H1 (cell line): Measurements from ENCODE around the gene FOXF1. TPM values are rescaled to one million over a fixed set of nuclear protein-coding genes. Genes with fewer than 3 reads are reported as not detected.

Experiments used
- CTCF ChIA-PET: fragments of 300-600 bp; sonication (Branson Sonifier 250); formaldehyde crosslinking; loops from one replicate; lab custom pipeline; 2021; ENCODE audit not compliant: partially characterized antibody; lab: Charles Lee
- POLR2A ChIA-PET: fragments of 300-600 bp; sonication (Branson Sonifier 250); formaldehyde crosslinking; loops from one replicate; lab custom pipeline; 2021; ENCODE audit warnings: inconsistent platforms; ENCODE audit not compliant: partially characterized antibody; lab: Charles Lee
- DNase-seq, 2 experiments: peaks; one replicate each; pipeline versions ENCODE4 v3.0.0 to v3.0.0-alpha.2; 2010 to 2022; ENCODE audit warnings: low spot score in 2 of 2, low read depth in 1 of 2, mixed read lengths in 1 of 2
- FAIRE-seq: peaks from 2 replicates; lab custom pipeline; 2011; peaks lifted over from hg19 to GRCh38; lab: Jason Lieb, UNC
- H2AFZ ChIP-seq: 2 replicates; pipeline ENCODE4 v1.8.1; 2012; ENCODE audit warnings: low read length, inconsistent platforms
- H2AK5ac ChIP-seq: 2 replicates; pipeline ENCODE4 v1.6.1; 2013; ENCODE audit warnings: low read depth, low read length
- H2BK120ac ChIP-seq: replicated peaks from 2 replicates; pipeline ENCODE3; 2013; ENCODE audit warnings: low read depth, low read length, inconsistent platforms
- H2BK12ac ChIP-seq: 2 replicates; pipeline ENCODE4 v1.6.1; 2013; ENCODE audit warnings: low read depth, low read length
- H2BK15ac ChIP-seq: 2 replicates; pipeline ENCODE4 v1.6.1; 2013; ENCODE audit warnings: low read length
- H2BK20ac ChIP-seq: 2 replicates; pipeline ENCODE4 v1.6.1; 2013; ENCODE audit warnings: low read length
- H2BK5ac ChIP-seq: 2 replicates; pipeline ENCODE4 v1.6.1; 2013; ENCODE audit warnings: low read depth, low read length
- H3K14ac ChIP-seq: 2 replicates; pipeline ENCODE4 v1.6.1; 2013; ENCODE audit warnings: inconsistent platforms; ENCODE audit not compliant: insufficient read length
- H3K18ac ChIP-seq: 2 replicates; pipeline ENCODE4 v1.6.1; 2013; ENCODE audit warnings: low read length; ENCODE audit errors: extremely low read depth
- H3K23ac ChIP-seq: 2 replicates; pipeline ENCODE4 v1.6.1; 2013; ENCODE audit warnings: inconsistent platforms; ENCODE audit not compliant: insufficient read length
- H3K23me2 ChIP-seq: 2 replicates; pipeline ENCODE4 v1.6.1; 2013; ENCODE audit warnings: low read depth, low read length
- H3K27ac ChIP-seq: 2 replicates; pipeline ENCODE4 v1.6.1; 2011; ENCODE audit warnings: low read depth, low read length, inconsistent platforms
- H3K27me3 ChIP-seq, 4 experiments: replicated peaks in 1 of 4; 1 replicate in 1 of 4; 2 replicates in 3 of 4; pipeline versions ENCODE4 v1.6.1 to v1.8.1; 2011 to 2013; ENCODE audit warnings: low read length in 3 of 4, mild to moderate bottlenecking in 3 of 4, inconsistent platforms in 2 of 4, mixed read lengths in 2 of 4, moderate library complexity in 1 of 4; ENCODE audit not compliant: control insufficient read depth in 3 of 4, insufficient read depth in 3 of 4; ENCODE audit errors: extremely low read depth in 1 of 4
- H3K36me3 ChIP-seq, 4 experiments: 2 replicates each; pipeline versions ENCODE4 v1.6.1 to v1.8.1; 2011 to 2013; ENCODE audit warnings: mild to moderate bottlenecking in 4 of 4, low read length in 3 of 4, moderate library complexity in 2 of 4, control low read depth in 1 of 4, inconsistent platforms in 1 of 4; ENCODE audit not compliant: insufficient read depth in 4 of 4, control insufficient read depth in 2 of 4
- H3K4ac ChIP-seq: replicated peaks from 2 replicates; pipeline ENCODE3; 2013; ENCODE audit warnings: low read length, low read depth, mixed read lengths, inconsistent platforms; ENCODE audit not compliant: insufficient read length
- H3K4me1 ChIP-seq, 4 experiments: replicated peaks in 1 of 4; 1 replicate in 1 of 4; 2 replicates in 3 of 4; pipeline versions ENCODE4 v1.6.1 to v1.8.1; 2011 to 2013; ENCODE audit warnings: low read length in 3 of 4, inconsistent platforms in 2 of 4, mixed read lengths in 1 of 4; ENCODE audit not compliant: insufficient read depth in 4 of 4, control insufficient read depth in 3 of 4
- H3K4me2 ChIP-seq, 2 experiments: 2 replicates each; pipeline versions ENCODE4 v1.6.1 to v1.8.1; 2011 to 2013; ENCODE audit warnings: low read depth in 2 of 2, low read length in 2 of 2, control low read depth in 1 of 2, inconsistent platforms in 1 of 2, mild to moderate bottlenecking in 1 of 2; ENCODE audit not compliant: insufficient read depth in 1 of 2
- H3K4me3 ChIP-seq, 4 experiments: fragments of 200-600, 300-600 bp in 1 of 4; sonication (generic), shearing (Covaris generic), sonication (Bioruptor Twin) in 1 of 4; 2 replicates each; pipeline versions ENCODE4 v1.5.1 to v1.8.1; 2011 to 2016; ENCODE audit warnings: low read length in 4 of 4, low read depth in 3 of 4, control low read depth in 2 of 4, inconsistent platforms in 2 of 4, mild to moderate bottlenecking in 2 of 4, mixed read lengths in 1 of 4, moderate library complexity in 1 of 4; ENCODE audit not compliant: insufficient read depth in 2 of 4; ENCODE audit errors: extremely low read depth in 1 of 4
- H3K56ac ChIP-seq: replicated peaks from 2 replicates; pipeline ENCODE3; 2013; ENCODE audit warnings: low read depth, mild to moderate bottlenecking, mixed read lengths, low read length, inconsistent platforms; ENCODE audit not compliant: insufficient read length
- H3K79me1 ChIP-seq: 2 replicates; pipeline ENCODE4 v1.6.1; 2013; ENCODE audit warnings: low read depth, low read length, control low read depth
- H3K79me2 ChIP-seq, 2 experiments: 2 replicates each; pipeline versions ENCODE4 v1.6.1 to v1.8.1; 2012 to 2013; ENCODE audit warnings: low read length in 2 of 2, mild to moderate bottlenecking in 2 of 2, inconsistent platforms in 1 of 2; ENCODE audit not compliant: insufficient read depth in 2 of 2, control insufficient read depth in 1 of 2
- H3K9ac ChIP-seq, 4 experiments: replicated peaks in 1 of 4; 1 replicate in 1 of 4; 2 replicates in 3 of 4; pipeline versions ENCODE4 v1.6.1 to v1.8.1; 2011 to 2013; ENCODE audit warnings: low read depth in 3 of 4, low read length in 3 of 4, control low read depth in 2 of 4, mild to moderate bottlenecking in 2 of 4, moderate library complexity in 2 of 4, inconsistent platforms in 1 of 4; ENCODE audit errors: extremely low read depth in 1 of 4
- H3K9me3 ChIP-seq, 2 experiments: 2 replicates each; pipeline versions ENCODE4 v1.6.1 to v1.8.1; 2012 to 2013; ENCODE audit warnings: mild to moderate bottlenecking in 2 of 2, moderate library complexity in 2 of 2, control low read depth in 1 of 2, inconsistent platforms in 1 of 2, low read depth in 1 of 2, low read length in 1 of 2, mixed read lengths in 1 of 2; ENCODE audit not compliant: insufficient read depth in 2 of 2
- H4K20me1 ChIP-seq, 2 experiments: replicated peaks in 1 of 2; 2 replicates each; pipeline versions ENCODE3 to v1.8.1; 2011 to 2013; ENCODE audit warnings: inconsistent platforms in 2 of 2, low read length in 2 of 2, mild to moderate bottlenecking in 1 of 2; ENCODE audit not compliant: insufficient read depth in 2 of 2, control insufficient read depth in 1 of 2
- H4K5ac ChIP-seq: 2 replicates; pipeline ENCODE4 v1.6.1; 2013; ENCODE audit warnings: low read length, low read depth, mixed read lengths, inconsistent platforms; ENCODE audit not compliant: insufficient read length
- H4K8ac ChIP-seq: 2 replicates; pipeline ENCODE4 v1.8.0; 2013; ENCODE audit warnings: mild to moderate bottlenecking, moderate library complexity, low read length, inconsistent platforms; ENCODE audit not compliant: insufficient read depth; ENCODE audit errors: extremely low read depth
- H4K91ac ChIP-seq: replicated peaks from 2 replicates; pipeline ENCODE3; 2013; ENCODE audit warnings: low read length, mixed read lengths, inconsistent platforms; ENCODE audit not compliant: insufficient read length
- BACH1 ChIP-seq: IDR thresholded peaks from 2 replicates; pipeline ENCODE4 v1.6.1; 2012; ENCODE audit warnings: low read length, improper control_type of control experiment
- CREB1 ChIP-seq: IDR thresholded peaks from 2 replicates; pipeline ENCODE4 v1.6.1; 2012; ENCODE audit warnings: inconsistent platforms
- EZH2 ChIP-seq: fragments of 200-600 bp; sonication (generic); IDR thresholded peaks from 2 replicates; pipeline ENCODE4 v1.7.1; 2012; ENCODE audit warnings: low read depth, mild to moderate bottlenecking, moderate library complexity, low read length, inconsistent platforms; ENCODE audit not compliant: severe bottlenecking
- KDM5A ChIP-seq: fragments of 200-600 bp; IDR thresholded peaks from 2 replicates; pipeline ENCODE4 v1.7.1; 2012; ENCODE audit warnings: mild to moderate bottlenecking, low read length, inconsistent platforms, mixed read lengths
- RBBP5 ChIP-seq: IDR thresholded peaks from 2 replicates; pipeline ENCODE4 v1.7.1; 2012; ENCODE audit warnings: low read depth, mild to moderate bottlenecking, inconsistent platforms, low read length, moderate library complexity, borderline replicate concordance
- SIRT6 ChIP-seq: IDR thresholded peaks from one replicate; pipeline ENCODE4 v1.7.1; 2012; ENCODE audit warnings: low read length, inconsistent platforms
- TCF12 ChIP-seq: IDR thresholded peaks from 2 replicates; pipeline ENCODE4 v1.6.1; 2011; ENCODE audit warnings: low read depth, mild to moderate bottlenecking, low read length
- WGBS, 2 experiments: shearing (Covaris generic) in 1 of 2; methylation state at CpG; one replicate each; pipeline versions ENCODE4 v1.1.6 to v1.1.7; 2013 to 2015; ENCODE audit warnings: low lambda C conversion rate in 2 of 2, mixed read lengths in 2 of 2, inconsistent platforms in 1 of 2, low coverage in 1 of 2, missing lambda C conversion rate in 1 of 2; ENCODE audit not compliant: insufficient replicate concordance in 2 of 2, insufficient coverage in 1 of 2, insufficient read length in 1 of 2; ENCODE audit errors: extremely low coverage in 1 of 2, missing lambda C conversion rate in 1 of 2; 5-methylcytosine and 5-hydroxymethylcytosine counted together
- polyA plus RNA-seq, 7 experiments: library from polyadenylated mRNA; depleted of rRNA in 3 of 7; stranded (reverse) in 5 of 7; unstranded in 2 of 7; fragments of >200 nt in 5 of 7; fragments of 200-250 nt in 2 of 7; gene quantifications; 1 replicate in 5 of 7; 2 replicates in 1 of 7; 4 replicates in 1 of 7; pipeline versions ENCODE4 v1.2.1 to v1.2.3, GENCODE V29; 2011 to 2013; ENCODE audit warnings: missing spikeins in 2 of 7, mixed read lengths in 2 of 7
- total RNA-seq: library from RNA; stranded (reverse); fragmentation: NEBNext Ultra II Directional; extraction: Animal tissue kit (Norgen Biotek cat#: 25700); gene quantifications from 2 replicates; pipeline ENCODE4 v1.2.1, GENCODE V29; 2021
- TF ChIP-seq, protein P1 (sequence below): IDR thresholded peaks from 2 replicates; pipeline ENCODE4 v1.6.1; 2012; ENCODE audit warnings: inconsistent platforms

The FOXF1 gene
- total and polyA plus RNA-seq, 2 of the 8 experiments (the other 6 are each of a cell fraction or from before 2014, with no cell fraction given): 0.02 TPM; not detected in 1

GRCh38 chr16:86563469-86564345, 53.4 kb downstream of the FOXF1 start:
- Histone ChIP-seq H3K27ac (no peak overlapping the region), H3K4me3 (peak overlapping the region in 3 of 4 experiments; percentile 34 to 53 (median 43); a peak in 6 of 8 replicates), H2BK12ac (no peak overlapping the region), H2BK15ac (no peak overlapping the region), H3K56ac (no peak overlapping the region), H3K18ac (no peak overlapping the region; the same call in 1 of the 2 replicates), H2AK5ac (no peak overlapping the region), H3K9me3 (no peaks in the 10 kb centered on the region; a peak in 1 of 4 replicates), H2BK5ac (no peak overlapping the region), H3K79me2 (no peaks in the 10 kb centered on the region), H4K8ac (no peak overlapping the region), H3K4ac (no peak overlapping the region), H3K27me3 (peaks cover 39 to 56% (median 49%) of the 10 kb centered on the region in 4 experiments; a peak in 6 of 7 replicates), H4K91ac (no peak overlapping the region), H3K14ac (no peak overlapping the region), H2BK20ac (no peak overlapping the region), H3K4me2 (peak overlapping the region; percentile 0 to 72), H4K5ac (no peak overlapping the region), H3K4me1 (peaks cover 3 to 16% (median 8%) of the 10 kb centered on the region in 4 experiments), H3K23me2 (peaks cover 2% of the 10 kb centered on the region; the same call in 1 of the 2 replicates), H2AFZ (peak overlapping the region; percentile 77), H3K36me3 (peaks cover 0 to 10% (median 0%) of the 10 kb centered on the region in 4 experiments; a peak in 1 of 8 replicates), H3K9ac (no peak overlapping the region; a peak in 1 of 7 replicates), H3K23ac (no peak overlapping the region), H4K20me1 (peaks cover 2 to 9% of the 10 kb centered on the region in 2 experiments), H3K79me1 (no peaks in the 10 kb centered on the region), H2BK120ac (no peak overlapping the region)
- ChIA-PET POLR2A (interaction anchor here (0.9 kb wide), 1 partner anchor 499 kb away, joined by 3 read pairs; no protein-coding TSS in a partner anchor), CTCF (interaction anchor here (0.6 to 3.4 kb wide), 62 partner anchors 9 to 831 kb away, joined by 3 to 52 read pairs (median 4); partner anchors contain the start of genes FOXL1 and MTHFSD)
- DNase-seq: peak in 1 of 2 experiments; percentile 95
- peak; percentile 63 for FAIRE-seq
- WGBS, 2 experiments: 5% methylated on average over 40 of the region's 41 CpGs; no CpG with 5 or more reads in 1 of the 2 experiments
- peak; percentile 89; the same call in 1 of the 2 replicates for TF ChIP-seq TCF12
- TF ChIP-seq SIRT6: no peak
- TF ChIP-seq KDM5A: peak; percentile 37; the same call in 1 of the 2 replicates
- peak; percentile 51; the same call in 1 of the 2 replicates for TF ChIP-seq CREB1
- TF ChIP-seq RBBP5: no peak
- TF ChIP-seq BACH1: peak; percentile 55; the same call in 1 of the 2 replicates
- no peak for TF ChIP-seq EZH2
- TF ChIP-seq, protein P1, sequence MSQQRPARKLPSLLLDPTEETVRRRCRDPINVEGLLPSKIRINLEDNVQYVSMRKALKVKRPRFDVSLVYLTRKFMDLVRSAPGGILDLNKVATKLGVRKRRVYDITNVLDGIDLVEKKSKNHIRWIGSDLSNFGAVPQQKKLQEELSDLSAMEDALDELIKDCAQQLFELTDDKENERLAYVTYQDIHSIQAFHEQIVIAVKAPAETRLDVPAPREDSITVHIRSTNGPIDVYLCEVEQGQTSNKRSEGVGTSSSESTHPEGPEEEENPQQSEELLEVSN: peak; percentile 47; the same call in 1 of the 2 replicates
